Mesendoderm (in vitro differentiated cells): ENCODE data around the gene CACNA2D2.

Experiments used
- DNase-seq: peaks from one replicate; pipeline ENCODE4 v3.0.0; 2013
- H2AK5ac ChIP-seq: 2 replicates; pipeline ENCODE4 v1.6.1; 2013; ENCODE audit warnings: low read length, inconsistent platforms
- H2BK120ac ChIP-seq: 2 replicates; pipeline ENCODE4 v1.6.1; 2013; ENCODE audit warnings: low read depth, mild to moderate bottlenecking, low read length, moderate library complexity, mixed read lengths
- H2BK15ac ChIP-seq: replicated peaks from 2 replicates; pipeline ENCODE4 v1.6.1; 2013; ENCODE audit warnings: low read depth, mild to moderate bottlenecking, moderate library complexity
- H2BK5ac ChIP-seq: 2 replicates; pipeline ENCODE4 v1.6.1; 2013; ENCODE audit warnings: low read length, inconsistent platforms
- H3K18ac ChIP-seq: 2 replicates; pipeline ENCODE4 v1.6.1; 2013; ENCODE audit warnings: mild to moderate bottlenecking, low read length, mixed read lengths
- H3K23ac ChIP-seq: one replicate; pipeline ENCODE4 v1.6.1; 2013; ENCODE audit warnings: low read length
- H3K27ac ChIP-seq: 2 replicates; pipeline ENCODE4 v1.5.1; 2013; ENCODE audit warnings: low read depth, mild to moderate bottlenecking, inconsistent platforms, low read length, moderate library complexity
- H3K27me3 ChIP-seq: 2 replicates; pipeline ENCODE4 v1.6.1; 2013; ENCODE audit warnings: low read length, control low read depth, mild to moderate bottlenecking, inconsistent platforms; ENCODE audit not compliant: insufficient read depth, poor library complexity
- H3K36me3 ChIP-seq: 2 replicates; pipeline ENCODE4 v1.6.1; 2013; ENCODE audit warnings: low read length, inconsistent platforms; ENCODE audit not compliant: control insufficient read depth, insufficient read depth
- H3K4ac ChIP-seq: one replicate; pipeline ENCODE4 v1.6.1; 2013; ENCODE audit warnings: low read depth, mild to moderate bottlenecking, low read length, moderate library complexity
- H3K4me1 ChIP-seq: 2 replicates; pipeline ENCODE4 v1.6.1; 2013; ENCODE audit warnings: low read depth, low read length, inconsistent platforms; ENCODE audit not compliant: control insufficient read depth
- H3K4me2 ChIP-seq: 2 replicates; pipeline ENCODE4 v1.6.1; 2013; ENCODE audit warnings: low read length
- H3K4me3 ChIP-seq: 2 replicates; pipeline ENCODE4 v1.5.1; 2013; ENCODE audit warnings: mild to moderate bottlenecking, low read length
- H3K56ac ChIP-seq: one replicate; pipeline ENCODE4 v1.6.1; 2013; ENCODE audit warnings: low read length
- H3K79me1 ChIP-seq: 2 replicates; pipeline ENCODE4 v1.6.1; 2013; ENCODE audit warnings: low read length, inconsistent platforms
- H3K79me2 ChIP-seq: 2 replicates; pipeline ENCODE4 v1.6.1; 2013; ENCODE audit warnings: mild to moderate bottlenecking, low read length; ENCODE audit not compliant: control insufficient read depth, insufficient read depth
- H3K9ac ChIP-seq: 2 replicates; pipeline ENCODE4 v1.6.1; 2013; ENCODE audit warnings: low read length, inconsistent platforms
- H4K5ac ChIP-seq: one replicate; pipeline ENCODE4 v1.6.1; 2013; ENCODE audit warnings: low read length
- H4K8ac ChIP-seq: one replicate; pipeline ENCODE4 v1.6.1; 2013; ENCODE audit warnings: low read depth, mild to moderate bottlenecking, control low read depth, low read length, moderate library complexity
- WGBS: extraction: QIAGEN DNeasy Blood & Tissue Kit; methylation state at CpG from one replicate; pipeline ENCODE4 v1.1.7; 2013; ENCODE audit warnings: low lambda C conversion rate, missing lambda C conversion rate; ENCODE audit not compliant: insufficient coverage; ENCODE audit errors: extremely low coverage; 5-methylcytosine and 5-hydroxymethylcytosine counted together

Gene CACNA2D2

GRCh38 chr3:50549226-50549625, 45.8 kb upstream of the CACNA2D2 start:
- Histone ChIP-seq H3K18ac (no peak overlapping the region), H3K4me2 (no peak overlapping the region), H4K5ac (no peak overlapping the region), H3K23ac (no peak overlapping the region), H2AK5ac (no peak overlapping the region), H3K56ac (peak overlapping the region; percentile 3), H3K36me3 (no peaks in the 10 kb centered on the region), H2BK120ac (no peak overlapping the region), H2BK5ac (no peak overlapping the region), H3K4ac (no peak overlapping the region), H3K4me3 (no peak overlapping the region), H2BK15ac (no peak overlapping the region), H3K9ac (no peak overlapping the region), H3K79me2 (no peaks in the 10 kb centered on the region), H4K8ac (no peak overlapping the region), H3K79me1 (no peaks in the 10 kb centered on the region), H3K27ac (no peak overlapping the region), H3K4me1 (peaks cover 3% of the 10 kb centered on the region), H3K27me3 (no peaks in the 10 kb centered on the region)
- no CpG with 5 or more reads among the region's 3 CpGs for WGBS
- DNase-seq: no peak

GRCh38 chr3:50545781-50546180, 42.3 kb upstream of the CACNA2D2 start:
- no peak overlapping the region for H3K18ac ChIP-seq
- H2BK120ac ChIP-seq: no peak overlapping the region
- H2BK15ac ChIP-seq: no peak overlapping the region
- no CpG with 5 or more reads among the region's 1 CpG for WGBS
- no peak overlapping the region for H3K4me2 ChIP-seq
- no peak overlapping the region for H3K4ac ChIP-seq
- no peak overlapping the region for H4K5ac ChIP-seq
- H2AK5ac ChIP-seq: no peak overlapping the region
- no peaks in the 10 kb centered on the region for H3K79me2 ChIP-seq
- H4K8ac ChIP-seq: no peak overlapping the region
- no peak overlapping the region for H3K4me3 ChIP-seq
- peaks cover 3% of the 10 kb centered on the region for H3K4me1 ChIP-seq
- no peak overlapping the region for H3K23ac ChIP-seq
- H3K36me3 ChIP-seq: no peaks in the 10 kb centered on the region
- no peaks in the 10 kb centered on the region for H3K27me3 ChIP-seq
- H3K9ac ChIP-seq: no peak overlapping the region
- no peaks in the 10 kb centered on the region for H3K79me1 ChIP-seq
- peak overlapping the region; percentile 65 for H3K56ac ChIP-seq
- no peak overlapping the region for H3K27ac ChIP-seq
- no peak for DNase-seq
- no peak overlapping the region for H2BK5ac ChIP-seq

DNA sequence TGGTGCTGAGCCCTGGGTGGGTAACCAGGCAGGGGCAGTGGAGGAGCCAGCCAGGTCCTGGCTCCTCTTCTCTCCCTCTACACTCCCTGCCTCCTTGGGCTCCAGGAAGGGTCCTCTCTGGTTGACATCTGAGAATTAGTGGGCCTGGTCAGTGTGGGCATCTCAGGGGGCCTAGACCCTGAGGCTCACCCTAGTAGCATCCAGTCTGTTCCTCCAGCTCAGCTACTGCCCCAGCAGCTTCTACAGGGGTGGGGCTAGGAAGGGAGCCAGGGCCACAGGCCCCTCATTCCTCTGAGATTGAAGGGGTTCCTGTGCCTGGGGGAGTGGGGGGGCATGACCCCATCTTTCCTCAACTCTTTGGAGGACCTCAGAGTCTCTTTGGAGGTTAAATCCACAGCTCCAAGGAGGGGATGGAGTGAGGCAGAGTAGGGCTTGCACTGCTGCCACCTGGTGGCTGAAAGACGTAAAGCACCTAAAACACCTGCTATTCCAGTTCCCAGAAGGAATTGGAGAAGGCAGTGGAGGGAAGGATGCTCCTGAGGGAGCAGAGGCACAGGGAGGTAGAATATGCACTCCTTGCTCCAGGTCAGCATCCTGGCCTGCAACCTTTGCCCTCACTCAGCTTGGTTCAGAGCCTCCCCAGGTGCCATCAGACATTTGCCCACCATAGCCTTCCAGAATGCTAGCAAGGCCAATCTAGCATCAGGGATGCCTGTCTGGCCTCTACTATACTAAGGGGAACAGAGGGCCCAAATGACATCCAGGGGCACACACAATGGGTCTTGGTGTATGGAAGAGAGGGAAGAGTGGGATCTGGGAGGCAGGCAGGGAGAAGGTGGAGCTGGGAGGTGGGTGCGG, 39.0 kb upstream of the CACNA2D2 start:
- Histone ChIP-seq H2BK120ac (no peak overlapping the region), H3K4ac (no peak overlapping the region), H3K23ac (no peak overlapping the region), H3K27ac (no peak overlapping the region), H4K5ac (no peak overlapping the region), H4K8ac (no peak overlapping the region), H3K18ac (no peak overlapping the region), H3K4me1 (peaks cover 14% of the 10 kb centered on the region), H2AK5ac (no peak overlapping the region), H3K4me2 (no peak overlapping the region), H3K56ac (no peak overlapping the region), H2BK15ac (no peak overlapping the region), H3K4me3 (no peak overlapping the region), H3K79me2 (no peaks in the 10 kb centered on the region), H2BK5ac (no peak overlapping the region), H3K36me3 (no peaks in the 10 kb centered on the region), H3K9ac (no peak overlapping the region), H3K79me1 (no peaks in the 10 kb centered on the region), H3K27me3 (no peaks in the 10 kb centered on the region)
- peak; percentile 80 for DNase-seq
- no CpG with 5 or more reads among the region's 2 CpGs for WGBS

- peak overlapping the region; percentile 15 for H3K23ac ChIP-seq
- peak overlapping the region; percentile 53 for H3K9ac ChIP-seq
- H3K4me3 ChIP-seq: no peak overlapping the region
- no peak for DNase-seq
- peaks cover 11% of the 10 kb centered on the region for H3K4me1 ChIP-seq
- no peak overlapping the region for H2BK15ac ChIP-seq
- H3K4ac ChIP-seq: peak overlapping the region; percentile 0
- peak overlapping the region; percentile 54 for H2AK5ac ChIP-seq
- no peak overlapping the region for H4K5ac ChIP-seq
- H3K4me2 ChIP-seq: no peak overlapping the region
- H2BK5ac ChIP-seq: peak overlapping the region; percentile 84
- peak overlapping the region; percentile 90 for H3K56ac ChIP-seq
- no peaks in the 10 kb centered on the region for H3K79me2 ChIP-seq
- peak overlapping the region; percentile 11 for H3K18ac ChIP-seq
- H3K36me3 ChIP-seq: no peaks in the 10 kb centered on the region
- peak overlapping the region; percentile 22 for H3K27ac ChIP-seq
- no peaks in the 10 kb centered on the region for H3K27me3 ChIP-seq
- no CpG with 5 or more reads among the region's 18 CpGs for WGBS
- no peaks in the 10 kb centered on the region for H3K79me1 ChIP-seq
- no peak overlapping the region for H2BK120ac ChIP-seq
- no peak overlapping the region for H4K8ac ChIP-seq
Measured at GRCh38 chr3:50539356-50540286, 36.2 kb upstream of the CACNA2D2 start.

GRCh38 chr3:50537421-50538129, 34.1 kb upstream of the CACNA2D2 start:
- no peaks in the 10 kb centered on the region for H3K27me3 ChIP-seq
- H3K4me1 ChIP-seq: peaks cover 11% of the 10 kb centered on the region
- WGBS: no CpG with 5 or more reads among the region's 4 CpGs
- H4K5ac ChIP-seq: no peak overlapping the region
- no peak overlapping the region for H2AK5ac ChIP-seq
- H2BK15ac ChIP-seq: no peak overlapping the region
- H3K18ac ChIP-seq: no peak overlapping the region
- no peak overlapping the region for H3K4me3 ChIP-seq
- no peak overlapping the region for H4K8ac ChIP-seq
- H3K36me3 ChIP-seq: no peaks in the 10 kb centered on the region
- H2BK5ac ChIP-seq: peak overlapping the region; percentile 38
- no peak for DNase-seq
- H3K56ac ChIP-seq: peak overlapping the region; percentile 54
- H3K23ac ChIP-seq: no peak overlapping the region
- no peak overlapping the region for H3K4ac ChIP-seq
- H3K9ac ChIP-seq: no peak overlapping the region
- H2BK120ac ChIP-seq: no peak overlapping the region
- no peaks in the 10 kb centered on the region for H3K79me2 ChIP-seq
- no peak overlapping the region for H3K4me2 ChIP-seq
- H3K79me1 ChIP-seq: no peaks in the 10 kb centered on the region
- no peak overlapping the region for H3K27ac ChIP-seq
